ENCODE results near the gene B3GALT6.
A peak's percentile ranks its signal among the peaks of the same experiment; 100 is the strongest.

Gene B3GALT6

DNA sequence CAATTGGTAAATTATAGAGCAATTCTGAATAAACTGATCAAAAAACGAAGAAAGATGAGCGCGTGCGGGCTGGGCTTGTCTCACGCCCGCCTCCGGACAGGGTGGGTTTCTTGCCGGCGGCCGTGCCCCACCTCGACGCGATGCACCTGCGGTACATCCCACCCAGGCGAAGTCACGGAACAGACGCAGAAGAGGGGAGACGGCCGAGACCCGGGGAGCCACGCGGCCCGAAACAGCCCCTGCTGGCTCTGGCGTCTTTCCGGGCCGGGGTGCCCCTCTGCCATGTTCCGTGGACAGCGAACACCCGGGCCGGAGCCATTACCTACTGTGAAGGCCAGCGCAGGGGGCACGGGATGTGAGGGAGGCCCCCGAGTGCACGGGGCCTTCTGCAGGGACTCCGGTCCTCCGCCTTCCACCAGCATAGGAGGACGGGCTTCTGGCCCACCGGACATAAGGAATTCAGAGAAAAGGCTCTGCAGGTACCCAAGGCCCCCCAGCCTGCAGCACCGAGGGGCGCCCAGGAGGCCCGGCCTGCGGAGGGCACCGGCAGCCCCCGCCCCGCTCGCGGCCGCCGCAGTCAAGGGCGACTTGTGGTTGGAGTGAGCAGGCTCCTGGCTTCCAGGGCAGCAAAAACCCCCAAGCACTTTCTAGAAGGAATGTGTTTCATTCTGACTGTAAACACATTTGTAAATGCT, 22.1 kb downstream of the B3GALT6 start:
- ATAC-seq (replicated peaks; ENCODE audit: extremely low read depth, poor library complexity, severe bottlenecking) (no peak), DNase-seq (ENCODE audit: low spot score in 2 of 2) (no peak)
- Mint-ChIP-seq H3K27me3 (no peaks in the 10 kb centered on the region), H3K4me1 (peaks cover 18% of the 10 kb centered on the region), H3K9me3 (no peaks in the 10 kb centered on the region), H3K27ac (ENCODE audit: low read depth) (peak overlapping the region; percentile 25), H3K4me3 (no peak overlapping the region), H3K36me3 (ENCODE audit: insufficient read depth) (peaks cover 26% of the 10 kb centered on the region)

DNA sequence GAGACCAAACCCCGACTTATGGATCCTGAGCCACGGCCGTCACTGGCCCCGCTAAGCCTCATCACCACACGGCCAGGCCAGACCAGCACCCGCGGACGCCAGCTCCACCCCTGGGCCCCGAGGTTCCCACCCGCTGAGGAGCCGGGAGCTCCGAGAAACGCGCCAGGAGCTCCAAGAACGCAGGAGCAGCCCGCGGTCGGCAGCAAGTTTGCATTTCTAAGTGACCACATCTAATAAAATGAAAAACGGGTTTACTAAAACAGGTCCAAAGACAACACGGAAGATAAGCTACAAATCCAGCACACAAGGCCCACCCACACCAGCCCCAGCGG, 22.6 kb downstream of the B3GALT6 start:
- Mint-ChIP-seq H3K9me3 (no peaks in the 10 kb centered on the region), H3K27me3 (no peaks in the 10 kb centered on the region), H3K4me3 (no peak overlapping the region), H3K36me3 (ENCODE audit: insufficient read depth) (peaks cover 26% of the 10 kb centered on the region), H3K4me1 (peaks cover 20% of the 10 kb centered on the region), H3K27ac (ENCODE audit: low read depth) (no peak overlapping the region)
- no peak for ATAC-seq (replicated peaks; ENCODE audit: extremely low read depth, poor library complexity, severe bottlenecking)
- no peak for DNase-seq (ENCODE audit: low spot score in 2 of 2)

DNA sequence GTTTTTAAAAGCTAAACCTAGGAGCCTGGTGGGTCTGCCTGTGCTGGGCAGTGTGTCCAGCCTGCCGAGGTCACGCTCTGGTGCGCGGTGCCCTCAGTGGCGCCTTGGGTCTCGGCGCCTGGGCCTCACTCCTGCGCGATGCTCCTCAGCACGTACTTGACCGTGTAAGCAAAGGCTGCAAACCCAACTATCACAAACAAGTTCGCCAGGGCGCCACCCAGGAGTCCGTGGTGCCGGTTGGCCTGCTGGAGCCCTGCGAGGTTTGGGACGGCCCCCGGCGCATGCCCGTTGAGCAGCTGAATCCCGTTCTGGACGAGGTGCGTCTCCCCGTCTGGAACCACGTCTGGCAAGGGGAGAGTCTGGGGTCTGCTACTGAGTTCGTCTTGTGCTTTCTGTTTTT, 23.0 kb downstream of the B3GALT6 start:
- Mint-ChIP-seq H3K36me3 (ENCODE audit: insufficient read depth) (peaks cover 28% of the 10 kb centered on the region), H3K4me1 (peaks cover 25% of the 10 kb centered on the region), H3K27me3 (no peaks in the 10 kb centered on the region), H3K9me3 (no peaks in the 10 kb centered on the region), H3K4me3 (no peak overlapping the region), H3K27ac (ENCODE audit: low read depth) (no peak overlapping the region)
- no peak for ATAC-seq (replicated peaks; ENCODE audit: extremely low read depth, poor library complexity, severe bottlenecking)
- DNase-seq (ENCODE audit: low spot score in 2 of 2): no peak

DNA sequence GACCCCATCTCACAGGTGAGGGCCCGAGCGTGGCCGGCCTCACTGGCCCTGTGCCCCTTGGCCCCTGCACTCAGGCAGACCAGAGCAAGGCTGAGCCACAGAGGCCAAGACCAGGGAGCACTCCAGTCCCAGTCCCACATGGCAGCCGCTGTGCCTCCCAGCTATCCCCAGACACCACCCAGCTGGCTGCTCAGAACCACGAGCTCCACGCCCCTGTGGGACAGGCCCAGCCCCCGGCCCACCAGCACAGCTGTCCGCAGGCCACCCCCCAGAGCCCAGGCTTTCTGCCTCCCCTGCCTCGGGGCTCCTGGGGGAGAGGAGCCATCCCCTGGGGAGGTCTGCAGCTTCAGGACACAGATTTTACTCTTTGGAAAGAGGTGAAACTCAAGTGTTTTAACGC, 23.6 kb downstream of the B3GALT6 start:
- H3K36me3 Mint-ChIP-seq (ENCODE audit: insufficient read depth): peaks cover 31% of the 10 kb centered on the region
- peaks cover 26% of the 10 kb centered on the region for H3K4me1 Mint-ChIP-seq
- no peak overlapping the region for H3K27ac Mint-ChIP-seq (ENCODE audit: low read depth)
- ATAC-seq (replicated peaks; ENCODE audit: extremely low read depth, poor library complexity, severe bottlenecking) (no peak), DNase-seq (ENCODE audit: low spot score in 2 of 2) (no peak)
- no peak overlapping the region for H3K4me3 Mint-ChIP-seq
- no peaks in the 10 kb centered on the region for H3K9me3 Mint-ChIP-seq
- H3K27me3 Mint-ChIP-seq: no peaks in the 10 kb centered on the region

DNA sequence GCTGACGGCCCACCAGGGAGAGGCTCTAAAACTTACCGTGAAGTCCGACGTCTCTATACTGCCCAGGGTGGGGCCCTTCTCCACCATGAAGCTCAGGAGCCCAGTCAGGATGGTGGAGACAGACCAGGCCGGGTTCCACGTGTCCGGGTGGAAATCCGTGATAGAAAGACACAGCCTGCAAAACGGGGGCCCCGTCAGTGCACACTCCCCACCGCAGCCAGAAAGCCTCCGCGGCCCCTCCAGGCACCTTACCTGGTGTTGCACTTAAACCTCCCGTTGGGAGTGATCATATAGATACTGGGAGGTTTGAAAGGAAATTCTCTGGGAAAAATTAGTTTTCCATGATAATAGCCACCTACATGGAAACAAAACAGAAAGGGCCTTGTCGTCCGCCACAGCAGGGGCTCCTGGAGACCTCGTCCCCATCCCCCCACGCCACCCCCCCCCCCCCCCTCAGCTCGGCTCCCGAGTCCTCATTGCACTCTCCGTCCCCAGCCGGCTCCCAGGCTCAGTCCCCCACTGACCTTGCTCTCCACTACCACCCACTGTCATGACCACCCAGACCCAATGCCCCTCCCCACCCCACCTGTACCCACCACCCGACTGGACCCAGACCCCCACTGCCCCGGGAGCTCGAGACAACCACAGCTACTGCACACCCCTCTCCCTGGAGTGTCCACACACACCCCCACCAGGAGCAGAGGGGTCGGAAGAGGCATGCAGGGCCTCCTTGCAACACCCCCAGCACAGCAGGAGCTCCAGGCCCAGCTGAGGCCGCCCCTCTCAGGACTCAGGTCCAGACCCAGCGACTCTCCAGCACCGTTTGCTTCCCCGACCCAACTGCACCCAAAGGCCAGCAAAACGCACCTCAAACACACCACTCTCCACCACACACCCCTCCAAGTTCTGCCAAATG, 25.2 kb downstream of the B3GALT6 start:
- Mint-ChIP-seq H3K4me3 (no peak overlapping the region), H3K4me1 (peaks cover 27% of the 10 kb centered on the region), H3K36me3 (ENCODE audit: insufficient read depth) (peaks cover 40% of the 10 kb centered on the region), H3K9me3 (no peaks in the 10 kb centered on the region), H3K27me3 (no peaks in the 10 kb centered on the region), H3K27ac (ENCODE audit: low read depth) (peak overlapping the region; percentile 65)
- no peak for DNase-seq (ENCODE audit: low spot score in 2 of 2)
- ATAC-seq (replicated peaks; ENCODE audit: extremely low read depth, poor library complexity, severe bottlenecking): no peak

DNA sequence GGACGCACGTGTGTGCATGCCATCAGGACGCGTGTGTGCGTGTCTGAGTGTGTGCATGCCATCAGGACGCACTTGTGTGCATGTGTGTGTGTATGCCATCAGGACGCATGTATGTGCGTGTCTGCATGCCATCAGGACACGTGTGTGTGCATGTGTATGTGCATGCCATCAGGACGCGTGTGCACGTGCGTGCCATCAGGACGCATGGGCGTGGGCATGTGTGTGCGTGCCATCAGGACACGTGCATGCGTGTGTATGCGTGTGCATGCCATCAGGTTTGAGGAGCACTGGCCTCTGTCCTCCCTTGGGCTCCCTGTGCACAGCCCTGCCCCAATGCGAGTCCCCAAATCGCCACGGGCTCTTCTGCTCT, 27.1 kb downstream of the B3GALT6 start:
- Mint-ChIP-seq H3K9me3 (no peaks in the 10 kb centered on the region), H3K36me3 (ENCODE audit: insufficient read depth) (peaks cover 40% of the 10 kb centered on the region), H3K4me1 (peaks cover 20% of the 10 kb centered on the region), H3K27ac (ENCODE audit: low read depth) (no peak overlapping the region), H3K4me3 (no peak overlapping the region), H3K27me3 (no peaks in the 10 kb centered on the region)
- ATAC-seq (replicated peaks; ENCODE audit: extremely low read depth, poor library complexity, severe bottlenecking) (no peak), DNase-seq (ENCODE audit: low spot score in 2 of 2) (no peak)

DNA sequence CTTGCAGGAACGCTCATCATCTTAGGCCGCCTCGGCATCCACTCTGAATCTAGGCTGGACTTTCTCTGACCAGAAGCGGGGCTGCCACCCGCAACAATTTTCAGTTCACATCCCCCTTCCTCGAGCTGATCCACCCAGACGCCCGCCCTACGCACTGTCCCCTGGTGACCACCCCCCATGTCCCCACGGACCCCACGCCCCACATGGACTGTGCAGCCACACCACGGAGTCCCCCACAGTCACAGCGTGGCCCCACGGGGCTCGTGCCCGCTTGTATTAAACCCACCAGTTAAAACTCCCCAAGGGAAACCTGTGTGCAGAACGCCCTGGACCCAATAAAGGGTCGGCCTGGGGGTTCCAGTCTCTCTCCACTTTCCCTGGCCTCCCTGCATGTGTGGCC, 27.5 kb downstream of the B3GALT6 start:
- Mint-ChIP-seq H3K4me1 (peaks cover 20% of the 10 kb centered on the region), H3K9me3 (no peaks in the 10 kb centered on the region), H3K4me3 (no peak overlapping the region), H3K36me3 (ENCODE audit: insufficient read depth) (peaks cover 42% of the 10 kb centered on the region), H3K27me3 (no peaks in the 10 kb centered on the region), H3K27ac (ENCODE audit: low read depth) (peak overlapping the region; percentile 70)
- DNase-seq (ENCODE audit: low spot score in 2 of 2) (no peak), ATAC-seq (replicated peaks; ENCODE audit: extremely low read depth, poor library complexity, severe bottlenecking) (no peak)

DNA sequence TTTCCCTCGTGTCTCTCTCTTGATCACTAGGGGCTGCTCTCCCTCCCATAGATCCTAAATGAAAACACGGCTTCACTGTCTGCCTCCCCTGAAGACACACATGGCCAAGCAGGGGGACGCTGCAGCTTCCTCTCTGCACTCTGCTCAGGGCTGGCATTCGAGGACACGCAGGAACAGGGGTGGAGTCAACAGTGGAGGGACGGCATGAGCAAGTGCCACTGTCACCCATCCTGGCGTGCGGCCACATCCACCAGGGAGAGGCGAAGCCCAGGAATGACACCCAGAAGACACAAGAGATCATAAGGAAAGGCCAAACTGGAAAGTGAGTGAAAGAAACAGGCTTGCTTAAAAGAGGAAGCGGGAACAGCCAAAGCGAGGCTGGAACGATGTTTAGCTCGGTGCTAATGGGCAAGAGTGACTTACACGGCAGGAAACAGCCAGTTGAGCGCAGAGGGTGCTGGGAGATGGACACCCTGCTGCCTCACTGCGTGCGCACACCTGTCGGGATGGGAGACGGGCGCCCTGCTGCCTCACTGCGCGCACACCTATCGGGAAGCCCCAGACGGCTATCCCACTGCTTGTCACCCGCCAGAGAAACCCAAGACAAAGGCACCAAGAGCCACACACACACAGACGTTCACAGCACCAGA, 28.0 kb downstream of the B3GALT6 start:
- DNase-seq (ENCODE audit: low spot score in 2 of 2) (no peak), ATAC-seq (replicated peaks; ENCODE audit: extremely low read depth, poor library complexity, severe bottlenecking) (no peak)
- Mint-ChIP-seq H3K36me3 (ENCODE audit: insufficient read depth) (peaks cover 46% of the 10 kb centered on the region), H3K27me3 (no peaks in the 10 kb centered on the region), H3K4me1 (peaks cover 20% of the 10 kb centered on the region), H3K27ac (ENCODE audit: low read depth) (peak overlapping the region; percentile 70), H3K4me3 (no peak overlapping the region), H3K9me3 (no peaks in the 10 kb centered on the region)

DNA sequence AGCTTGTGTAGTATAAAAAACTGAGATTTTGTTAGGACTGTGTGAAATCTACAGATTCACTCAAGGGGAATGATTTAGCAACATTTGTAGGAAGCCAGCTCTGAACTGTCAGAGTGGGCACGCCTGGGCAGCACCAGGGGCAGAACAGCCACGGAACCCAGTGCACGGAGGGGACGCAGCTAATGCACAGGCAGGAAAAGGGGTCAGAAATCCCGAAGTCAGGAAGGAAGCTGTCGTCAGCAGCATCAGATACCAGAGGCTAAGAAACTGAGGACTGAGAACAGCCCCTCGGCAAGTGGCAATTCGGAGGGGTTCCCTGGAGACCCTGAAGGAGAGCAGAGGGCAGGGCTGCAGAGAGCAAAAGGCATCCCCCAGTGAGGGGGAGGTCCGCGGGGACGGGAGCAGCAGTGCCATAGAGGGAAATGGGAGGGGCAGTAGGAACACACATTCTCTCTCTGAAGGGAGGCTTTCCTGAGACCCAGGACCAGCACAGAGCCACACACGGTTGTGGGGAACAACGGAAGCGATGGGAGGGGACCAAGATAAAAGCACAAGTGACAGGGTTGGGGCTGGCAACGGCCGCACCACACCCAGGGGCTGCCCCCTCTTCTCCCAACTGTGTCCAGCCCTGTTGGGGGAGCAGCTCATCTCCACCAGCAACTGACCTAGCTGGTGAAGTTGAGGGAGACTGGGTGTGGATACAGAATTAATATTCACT, 29.0 kb downstream of the B3GALT6 start:
- peaks cover 48% of the 10 kb centered on the region for H3K36me3 Mint-ChIP-seq (ENCODE audit: insufficient read depth)

DNA sequence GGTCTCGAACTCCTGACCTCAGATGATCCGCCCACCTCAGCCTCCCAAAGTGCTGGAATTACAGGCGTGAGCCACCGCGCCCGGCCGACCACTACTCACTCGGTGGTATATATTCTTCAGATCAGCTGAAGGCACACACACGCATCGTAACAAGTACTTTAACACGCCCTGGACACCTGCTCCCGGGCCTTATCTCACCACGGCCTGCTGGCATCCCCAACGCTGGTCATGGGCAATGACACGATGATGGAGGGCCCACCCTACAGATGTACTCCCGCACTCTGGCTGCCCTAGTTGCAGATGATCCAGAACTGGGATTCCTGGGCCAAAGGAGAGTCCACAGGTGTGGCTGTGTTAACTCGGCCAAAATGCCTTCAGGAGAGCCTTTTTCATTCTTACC, 30.0 kb downstream of the B3GALT6 start:
- Mint-ChIP-seq H3K36me3 (ENCODE audit: insufficient read depth) (peaks cover 42% of the 10 kb centered on the region), H3K4me1 (peaks cover 22% of the 10 kb centered on the region), H3K4me3 (no peak overlapping the region), H3K27me3 (no peaks in the 10 kb centered on the region), H3K27ac (ENCODE audit: low read depth) (no peak overlapping the region), H3K9me3 (no peaks in the 10 kb centered on the region)
- ATAC-seq (replicated peaks; ENCODE audit: extremely low read depth, poor library complexity, severe bottlenecking) (no peak), DNase-seq (ENCODE audit: low spot score in 2 of 2) (no peak)

More for the DNA sequence above, 29.0 kb downstream of the B3GALT6 start:
- no peaks in the 10 kb centered on the region for H3K27me3 Mint-ChIP-seq
- ATAC-seq (replicated peaks; ENCODE audit: extremely low read depth, poor library complexity, severe bottlenecking): no peak
- H3K9me3 Mint-ChIP-seq: no peaks in the 10 kb centered on the region
- no peak overlapping the region for H3K4me3 Mint-ChIP-seq
- DNase-seq (ENCODE audit: low spot score in 2 of 2): no peak
- H3K4me1 Mint-ChIP-seq: peaks cover 20% of the 10 kb centered on the region
- H3K27ac Mint-ChIP-seq (ENCODE audit: low read depth): peak overlapping the region; percentile 70

DNA sequence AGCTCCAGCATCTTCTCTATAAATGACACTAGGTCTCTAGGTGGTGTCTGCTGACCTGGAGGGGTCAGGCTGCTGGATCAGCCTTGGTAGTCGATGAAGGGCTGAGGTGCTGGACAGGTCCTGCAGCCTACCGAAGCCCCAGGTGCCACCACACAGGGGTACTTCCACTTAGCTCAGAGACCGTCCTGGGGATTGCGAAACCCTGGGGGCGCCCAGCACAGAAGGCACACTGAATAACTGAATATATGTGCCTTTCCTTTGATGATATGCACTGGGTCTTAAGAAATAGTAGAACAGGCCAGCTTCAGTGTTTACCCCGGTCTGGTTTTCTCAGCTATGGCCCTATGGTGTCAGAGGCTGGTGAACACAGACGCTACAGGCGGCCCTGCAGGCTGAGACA, 30.7 kb downstream of the B3GALT6 start:
- Mint-ChIP-seq H3K36me3 (ENCODE audit: insufficient read depth) (peaks cover 39% of the 10 kb centered on the region), H3K4me3 (no peak overlapping the region), H3K27ac (ENCODE audit: low read depth) (no peak overlapping the region), H3K4me1 (peaks cover 23% of the 10 kb centered on the region), H3K9me3 (no peaks in the 10 kb centered on the region), H3K27me3 (no peaks in the 10 kb centered on the region)
- ATAC-seq (replicated peaks; ENCODE audit: extremely low read depth, poor library complexity, severe bottlenecking) (no peak), DNase-seq (ENCODE audit: low spot score in 2 of 2) (no peak)

DNA sequence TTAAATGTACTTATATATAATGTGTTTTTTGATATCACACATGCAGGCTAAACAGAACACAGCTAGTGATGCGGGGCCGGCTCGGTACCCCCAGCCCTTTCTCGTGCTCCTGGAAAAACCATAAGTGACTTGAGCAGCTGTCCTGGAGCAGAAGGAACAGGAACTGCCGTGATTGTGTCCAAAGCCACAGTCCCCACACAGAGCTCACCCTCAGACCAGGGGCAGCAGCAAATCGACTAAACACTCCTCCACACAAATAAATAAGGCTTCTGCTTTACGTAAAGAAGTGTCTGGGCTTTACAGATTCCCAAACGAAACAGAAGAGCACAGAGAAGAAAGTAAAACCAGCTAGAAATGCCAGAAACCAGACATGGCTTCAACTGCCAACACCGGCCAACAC, 32.0 kb downstream of the B3GALT6 start:
- DNase-seq (ENCODE audit: low spot score in 2 of 2) (no peak), ATAC-seq (replicated peaks; ENCODE audit: extremely low read depth, poor library complexity, severe bottlenecking) (no peak)
- H3K27ac Mint-ChIP-seq (ENCODE audit: low read depth): no peak overlapping the region
- H3K36me3 Mint-ChIP-seq (ENCODE audit: insufficient read depth): peaks cover 43% of the 10 kb centered on the region
- H3K27me3 Mint-ChIP-seq: no peaks in the 10 kb centered on the region
- peaks cover 24% of the 10 kb centered on the region for H3K4me1 Mint-ChIP-seq
- no peaks in the 10 kb centered on the region for H3K9me3 Mint-ChIP-seq
- H3K4me3 Mint-ChIP-seq: no peak overlapping the region

Data from central memory CD8-positive, alpha-beta T cell (primary cell).